Neural progenitor cell (in vitro differentiated cells): Measurements from ENCODE around the gene ATPAF2. TPM values are rescaled to one million over a fixed set of nuclear protein-coding genes. Genes with fewer than 3 reads are reported as not detected.
A peak's percentile ranks its signal among the peaks of the same experiment; 100 is the strongest.

Source experiments
- DNase-seq: peaks from one replicate; pipeline ENCODE4 v3.0.0-alpha.2; 2016; ENCODE audit warnings: low spot score
- H2AFZ ChIP-seq: fragments of 200-600 bp; sonication (generic); replicated peaks from 2 replicates; pipeline ENCODE4 v1.6.1; 2016; ENCODE audit warnings: antibody characterized with exemption
- H3F3A ChIP-seq: fragments of 200-600 bp; sonication (generic); 2 replicates; pipeline ENCODE4 v1.6.1; 2016; ENCODE audit warnings: antibody characterized with exemption, low read depth
- H3K27ac ChIP-seq: fragments of 200-600 bp; sonication (generic); 2 replicates; pipeline ENCODE4 v1.5.1; 2016; ENCODE audit warnings: mild to moderate bottlenecking
- H3K27me3 ChIP-seq: fragments of 200-600 bp; sonication (generic); 2 replicates; pipeline ENCODE4 v1.6.1; 2016; ENCODE audit warnings: mild to moderate bottlenecking, moderate library complexity
- H3K36me3 ChIP-seq: fragments of 200-600 bp; sonication (generic); 2 replicates; pipeline ENCODE4 v1.5.1; 2016
- H3K4me1 ChIP-seq: fragments of 200-600 bp; sonication (generic); 2 replicates; pipeline ENCODE4 v1.6.1; 2016; ENCODE audit warnings: mixed run types
- H3K4me2 ChIP-seq: fragments of 200-600 bp; sonication (generic); 2 replicates; pipeline ENCODE4 v1.6.1; 2016
- H3K4me3 ChIP-seq: fragments of 200-600 bp; sonication (generic); 2 replicates; pipeline ENCODE4 v1.5.1; 2016
- H3K79me2 ChIP-seq: fragments of 200-600 bp; sonication (generic); 2 replicates; pipeline ENCODE4 v1.6.1; 2016; ENCODE audit warnings: low read depth
- H3K9ac ChIP-seq: fragments of 200-600 bp; sonication (generic); 2 replicates; pipeline ENCODE4 v1.6.1; 2016
- H3K9me3 ChIP-seq: fragments of 200-600 bp; sonication (generic); 2 replicates; pipeline ENCODE4 v1.5.1; 2016; ENCODE audit warnings: low read depth
- H4K20me1 ChIP-seq: fragments of 200-600 bp; sonication (generic); 2 replicates; pipeline ENCODE4 v1.6.1; 2016; ENCODE audit warnings: low read depth
- H3K27ac Mint-ChIP-seq: 3 replicates; pipeline ENCODE4 v1.8.0; 2021; ENCODE audit warnings: mixed read lengths
- H3K27me3 Mint-ChIP-seq: 2 replicates; pipeline ENCODE4 v1.8.0; 2022; ENCODE audit warnings: low read depth, mild to moderate bottlenecking, inconsistent platforms, moderate library complexity, mixed read lengths; ENCODE audit not compliant: insufficient read depth
- H3K36me3 Mint-ChIP-seq: 3 replicates; pipeline ENCODE4 v1.8.0; 2021; ENCODE audit warnings: mixed read lengths
- H3K4me1 Mint-ChIP-seq: 3 replicates; pipeline ENCODE4 v1.8.0; 2021; ENCODE audit warnings: mixed read lengths
- H3K4me3 Mint-ChIP-seq: 3 replicates; pipeline ENCODE4 v1.8.0; 2021; ENCODE audit warnings: mild to moderate bottlenecking, moderate library complexity, mixed read lengths
- H3K9me3 Mint-ChIP-seq: 3 replicates; pipeline ENCODE4 v1.8.0; 2020; ENCODE audit warnings: mixed read lengths
- EZH2 ChIP-seq: fragments of 200-600 bp; sonication (generic); IDR thresholded peaks from 2 replicates; pipeline ENCODE4 v1.6.1; 2017; ENCODE audit warnings: antibody characterized with exemption, mild to moderate bottlenecking, moderate library complexity
- EZH2phosphoT487 ChIP-seq: fragments of 200-600 bp; sonication (generic); IDR thresholded peaks from 2 replicates; pipeline ENCODE4 v1.6.1; 2017; ENCODE audit warnings: antibody characterized with exemption
- total RNA-seq: library from RNA; depleted of rRNA; stranded (reverse); fragments of >200 nt; gene quantifications from 2 replicates; pipeline ENCODE4 v1.2.3, GENCODE V29; 2015; ENCODE audit warnings: low replicate concordance
- TF ChIP-seq, protein P1 (sequence below): fragments of 200-600 bp; sonication (generic); IDR thresholded peaks from 2 replicates; pipeline ENCODE4 v1.5.1; 2017; ENCODE audit warnings: antibody characterized with exemption, mild to moderate bottlenecking

Gene ATPAF2
- total RNA-seq, 1 donor from 2014 or later, result 9.6 TPM

DNA sequence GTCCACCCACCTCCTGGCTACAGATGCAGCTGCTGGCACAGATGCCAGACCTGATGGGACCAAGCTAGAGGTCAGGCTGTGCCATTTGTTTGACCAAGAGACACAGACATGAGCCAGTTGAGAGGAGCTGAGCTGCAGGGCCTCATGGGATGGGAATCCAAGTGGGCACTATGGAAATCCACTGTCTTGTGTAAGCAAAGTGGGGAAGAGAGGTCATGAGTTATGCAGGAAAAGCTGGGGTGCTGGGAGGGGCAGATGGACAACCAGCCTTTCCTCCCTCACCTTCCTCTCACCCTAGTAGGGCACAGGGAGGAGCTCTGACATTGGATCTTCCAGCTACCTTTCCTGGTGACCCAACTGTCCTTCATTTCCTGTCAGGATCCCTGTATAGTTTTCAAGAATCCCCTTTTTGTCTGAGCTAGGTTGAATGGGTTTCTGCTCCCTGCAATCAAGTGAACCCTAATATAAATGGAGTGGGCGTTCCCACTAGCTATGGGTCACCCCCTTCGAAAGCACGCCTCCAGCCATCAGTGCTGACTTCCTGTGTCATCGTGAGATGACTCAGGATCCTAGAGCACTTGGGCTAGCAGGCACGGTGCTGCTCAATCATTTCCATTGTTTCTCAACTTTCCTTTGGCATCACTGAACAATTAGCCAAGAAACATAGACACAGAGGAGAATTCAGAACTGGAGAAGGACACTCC lies 13.6 kb downstream of the ATPAF2 start:
- H3K9ac ChIP-seq, result no peak overlapping the region
- H3K4me1 Mint-ChIP-seq, result peaks cover 11% of the 10 kb centered on the region
- no peaks in the 10 kb centered on the region for H3K9me3 Mint-ChIP-seq
- no peak for TF ChIP-seq EZH2phosphoT487
- TF ChIP-seq, protein P1, sequence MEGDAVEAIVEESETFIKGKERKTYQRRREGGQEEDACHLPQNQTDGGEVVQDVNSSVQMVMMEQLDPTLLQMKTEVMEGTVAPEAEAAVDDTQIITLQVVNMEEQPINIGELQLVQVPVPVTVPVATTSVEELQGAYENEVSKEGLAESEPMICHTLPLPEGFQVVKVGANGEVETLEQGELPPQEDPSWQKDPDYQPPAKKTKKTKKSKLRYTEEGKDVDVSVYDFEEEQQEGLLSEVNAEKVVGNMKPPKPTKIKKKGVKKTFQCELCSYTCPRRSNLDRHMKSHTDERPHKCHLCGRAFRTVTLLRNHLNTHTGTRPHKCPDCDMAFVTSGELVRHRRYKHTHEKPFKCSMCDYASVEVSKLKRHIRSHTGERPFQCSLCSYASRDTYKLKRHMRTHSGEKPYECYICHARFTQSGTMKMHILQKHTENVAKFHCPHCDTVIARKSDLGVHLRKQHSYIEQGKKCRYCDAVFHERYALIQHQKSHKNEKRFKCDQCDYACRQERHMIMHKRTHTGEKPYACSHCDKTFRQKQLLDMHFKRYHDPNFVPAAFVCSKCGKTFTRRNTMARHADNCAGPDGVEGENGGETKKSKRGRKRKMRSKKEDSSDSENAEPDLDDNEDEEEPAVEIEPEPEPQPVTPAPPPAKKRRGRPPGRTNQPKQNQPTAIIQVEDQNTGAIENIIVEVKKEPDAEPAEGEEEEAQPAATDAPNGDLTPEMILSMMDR, result no peak
- no peaks in the 10 kb centered on the region for H3K27me3 Mint-ChIP-seq
- no peak for DNase-seq
- H3K4me3 Mint-ChIP-seq, result no peak overlapping the region
- H3K27ac Mint-ChIP-seq, result peak overlapping the region; percentile 22
- H3K4me3 ChIP-seq, result no peak overlapping the region
- no peaks in the 10 kb centered on the region for H3K27me3 ChIP-seq
- no peaks in the 10 kb centered on the region for H3K9me3 ChIP-seq
- no peaks in the 10 kb centered on the region for H3K79me2 ChIP-seq
- no peak overlapping the region for H3K4me2 ChIP-seq
- no peak overlapping the region for H3K27ac ChIP-seq
- H2AFZ ChIP-seq, result no peak overlapping the region
- no peaks in the 10 kb centered on the region for H3K36me3 ChIP-seq
- H3K4me1 ChIP-seq, result no peaks in the 10 kb centered on the region
- H4K20me1 ChIP-seq, result no peaks in the 10 kb centered on the region
- H3F3A ChIP-seq, result no peaks in the 10 kb centered on the region
- H3K36me3 Mint-ChIP-seq, result peaks cover 2% of the 10 kb centered on the region

- Histone ChIP-seq H3K79me2 (no peaks in the 10 kb centered on the region), H4K20me1 (no peaks in the 10 kb centered on the region), H3K4me1 (no peaks in the 10 kb centered on the region), H2AFZ (no peak overlapping the region), H3K4me2 (no peak overlapping the region), H3K27ac (no peak overlapping the region), H3K9me3 (no peaks in the 10 kb centered on the region), H3F3A (no peaks in the 10 kb centered on the region), H3K9ac (no peak overlapping the region), H3K36me3 (no peaks in the 10 kb centered on the region), H3K27me3 (no peaks in the 10 kb centered on the region), H3K4me3 (no peak overlapping the region)
- no peak for DNase-seq
- TF ChIP-seq EZH2phosphoT487 (no peak), EZH2 (no peak)
- TF ChIP-seq, protein P1, result no peak
- Mint-ChIP-seq H3K4me3 (no peak overlapping the region), H3K4me1 (peaks cover 7% of the 10 kb centered on the region), H3K27ac (no peak overlapping the region), H3K27me3 (peaks cover 2% of the 10 kb centered on the region), H3K9me3 (no peaks in the 10 kb centered on the region), H3K36me3 (peaks cover 2% of the 10 kb centered on the region)
Observed at GRCh38 chr17:18021372-18021771, 17.6 kb downstream of the ATPAF2 start.

DNA sequence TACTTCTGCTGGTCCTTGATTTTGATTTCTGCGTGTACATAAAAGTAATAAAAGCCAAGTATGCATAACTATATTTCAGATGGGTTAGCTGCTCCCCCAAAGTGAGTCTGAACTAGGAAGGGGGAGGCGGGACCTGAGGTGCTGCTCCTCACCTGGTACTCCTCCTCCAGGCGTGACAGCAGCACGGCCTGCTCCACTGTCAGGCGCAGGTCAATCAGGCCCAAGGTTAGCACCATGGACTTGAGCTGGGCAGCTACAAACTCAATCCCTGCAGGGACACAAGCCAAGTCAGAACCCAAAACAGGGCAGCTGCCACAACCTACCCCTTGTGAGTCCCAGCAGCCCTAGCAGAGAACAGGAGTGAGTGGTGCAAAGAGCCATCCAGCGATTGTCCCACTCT lies 18.0 kb downstream of the ATPAF2 start:
- no peaks in the 10 kb centered on the region for H3K27me3 ChIP-seq
- no peaks in the 10 kb centered on the region for H4K20me1 ChIP-seq
- DNase-seq, result no peak
- no peaks in the 10 kb centered on the region for H3K36me3 ChIP-seq
- no peak overlapping the region for H3K4me3 ChIP-seq
- Mint-ChIP-seq H3K36me3 (peaks cover 5% of the 10 kb centered on the region), H3K4me1 (peaks cover 9% of the 10 kb centered on the region), H3K4me3 (no peak overlapping the region), H3K9me3 (no peaks in the 10 kb centered on the region), H3K27ac (no peak overlapping the region), H3K27me3 (peaks cover 2% of the 10 kb centered on the region)
- no peaks in the 10 kb centered on the region for H3K79me2 ChIP-seq
- no peaks in the 10 kb centered on the region for H3F3A ChIP-seq
- H3K4me1 ChIP-seq, result no peaks in the 10 kb centered on the region
- H2AFZ ChIP-seq, result no peak overlapping the region
- no peak overlapping the region for H3K9ac ChIP-seq
- no peak overlapping the region for H3K4me2 ChIP-seq
- TF ChIP-seq, protein P1, result no peak
- no peak for TF ChIP-seq EZH2phosphoT487
- TF ChIP-seq EZH2, result no peak
- no peaks in the 10 kb centered on the region for H3K9me3 ChIP-seq
- no peak overlapping the region for H3K27ac ChIP-seq
